GM20000 (cell line): ENCODE results near the gene MYH15.
A peak's percentile ranks its signal among the peaks of the same experiment; 100 is the strongest.

Experiments used
- DNase-seq: peaks from one replicate; pipeline ENCODE4 v3.0.0; 2012; ENCODE audit warnings: low spot score
- CTCF ChIP-seq: IDR thresholded peaks from 2 replicates; pipeline ENCODE4 v1.5.1; 2012; ENCODE audit warnings: mild to moderate bottlenecking, control low read depth; ENCODE audit errors: extremely low read depth, missing control alignments

MYH15 gene

GRCh38 chr3:108393128-108393900 is 117.1 kb downstream of the MYH15 start:
- DNase-seq = no peak
- no peak for TF ChIP-seq CTCF

GRCh38 chr3:108391917-108392593 is 118.3 kb downstream of the MYH15 start:
- DNase-seq = no peak
- no peak for TF ChIP-seq CTCF

DNA sequence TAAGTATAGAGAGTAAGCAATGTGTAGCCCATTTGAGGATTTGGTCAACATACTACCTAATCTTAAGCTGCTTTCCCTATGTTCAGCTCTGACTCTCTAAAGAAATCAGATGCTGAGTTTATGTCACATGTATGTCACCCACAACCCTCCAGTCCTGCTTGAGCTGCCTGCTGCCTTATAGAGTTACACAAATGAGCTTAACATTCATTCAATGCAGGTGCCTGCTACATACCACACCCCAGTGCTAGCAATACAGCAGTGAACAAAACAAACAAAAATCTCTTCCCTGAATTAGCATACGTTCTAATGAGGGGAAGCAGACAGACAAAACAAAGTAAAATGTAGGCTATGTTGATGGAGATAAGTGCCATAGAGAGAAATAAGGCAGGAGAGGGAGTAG is 121.0 kb downstream of the MYH15 start:
- no peak for DNase-seq
- TF ChIP-seq CTCF = no peak

GRCh38 chr3:108388136-108389132 is 122.0 kb downstream of the MYH15 start:
- peak; percentile 28 for DNase-seq
- TF ChIP-seq CTCF = no peak

DNA sequence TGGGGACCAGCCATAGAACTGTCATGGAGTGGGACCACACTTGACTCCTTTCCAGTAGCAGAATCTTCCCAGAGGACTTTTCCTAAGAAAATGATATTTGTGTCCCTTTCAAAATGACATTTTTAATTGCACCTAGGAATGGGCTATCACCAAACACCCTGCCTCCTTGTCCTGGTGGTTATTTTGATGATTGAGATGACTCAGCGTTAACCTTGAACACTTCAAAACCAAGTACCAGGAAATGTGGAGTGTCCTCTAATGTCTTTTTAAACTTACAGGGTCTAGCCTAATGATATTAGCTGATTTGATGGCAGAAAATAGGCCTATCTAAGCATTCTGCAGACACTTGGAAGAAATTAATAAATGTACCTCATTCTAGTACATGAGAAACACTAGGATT is 123.3 kb downstream of the MYH15 start:
- TF ChIP-seq CTCF = no peak
- no peak for DNase-seq

- no peak for DNase-seq
- TF ChIP-seq CTCF = no peak
These were observed 127.1 kb downstream of the MYH15 start for GRCh38 chr3:108383306-108383705.
